K562 (cell line): ENCODE results near the gene MAP3K7. TPM values are rescaled to one million over a fixed set of nuclear protein-coding genes. Genes with fewer than 3 reads are reported as not detected.

Source experiments
- ARID3B ChIP-seq: fragments of 250-450 bp; sonication (Bioruptor Pico); IDR thresholded peaks from 2 replicates; pipeline ENCODE4 v1.4.0; 2020; ENCODE audit warnings: borderline replicate concordance
- ATF1 ChIP-seq, 2 experiments: fragments of 450-650 bp in 1 of 2; IDR thresholded peaks; 2 replicates each; pipeline ENCODE4 v1.6.1; 2016; ENCODE audit warnings: missing compliant biosample characterization in 1 of 2, missing genetic modification characterization in 1 of 2
- BCL6 ChIP-seq: fragments of 250-450 bp; sonication (Bioruptor Pico); IDR thresholded peaks from 2 replicates; pipeline ENCODE4 v1.4.0; 2020
- CTBP1 ChIP-seq: fragments of 450-650 bp; IDR thresholded peaks from 2 replicates; pipeline ENCODE4 v1.6.1; 2016; ENCODE audit warnings: borderline replicate concordance
- E2F1 ChIP-seq: sonication (generic); formaldehyde crosslinking; IDR thresholded peaks from 2 replicates; pipeline ENCODE4 v1.8.1; 2023; ENCODE audit warnings: mild to moderate bottlenecking, missing genetic modification reagents, moderate library complexity
- E2F4 ChIP-seq: sonication (generic); formaldehyde crosslinking; IDR thresholded peaks from 2 replicates; pipeline ENCODE4 v1.8.0; 2022; ENCODE audit warnings: mild to moderate bottlenecking, low read depth, missing genetic modification reagents
- ESRRB ChIP-seq: fragments of 250-450 bp; sonication (Bioruptor Pico); IDR thresholded peaks from 2 replicates; pipeline ENCODE4 v1.5.0; 2020; ENCODE audit warnings: mild to moderate bottlenecking, moderate library complexity, borderline replicate concordance
- FOXA3 ChIP-seq, 2 experiments: fragments of 450-650 bp in 1 of 2; sonication (generic) in 1 of 2; formaldehyde crosslinking; IDR thresholded peaks in 1 of 2; conservative IDR thresholded peaks in 1 of 2; 2 replicates each; pipeline versions ENCODE4 v1.4.0 to v1.8.0; 2020 to 2022; ENCODE audit warnings: mild to moderate bottlenecking in 2 of 2, missing genetic modification reagents in 1 of 2
- HCFC1 ChIP-seq: IDR thresholded peaks from 2 replicates; pipeline ENCODE4 v1.6.1; 2012; ENCODE audit warnings: low read depth, low read length, improper control_type of control experiment
- JUNB ChIP-seq: fragments of 450-650 bp; formaldehyde crosslinking; conservative IDR thresholded peaks from 2 replicates; pipeline ENCODE4 v1.4.0; 2020; ENCODE audit warnings: mild to moderate bottlenecking
- PCBP2 ChIP-seq: fragments of 200-400 bp; formaldehyde crosslinking; IDR thresholded peaks from 2 replicates; pipeline ENCODE4 v1.6.1; 2018; ENCODE audit warnings: low read length, low read depth, mild to moderate bottlenecking, moderate library complexity; ENCODE audit not compliant: poor library complexity, severe bottlenecking
- PHF20 ChIP-seq: fragments of 450-650 bp; IDR thresholded peaks from 2 replicates; pipeline ENCODE4 v1.6.1; 2018; ENCODE audit not compliant: partially characterized antibody
- PHF8 ChIP-seq: fragments of 200-600 bp; sonication (generic); IDR thresholded peaks from 2 replicates; pipeline ENCODE4 v1.6.1; 2012; ENCODE audit warnings: mixed run types, mild to moderate bottlenecking, inconsistent platforms, low read length, moderate library complexity, borderline replicate concordance
- PML ChIP-seq: IDR thresholded peaks from 2 replicates; pipeline ENCODE4 v1.6.1; 2012; ENCODE audit warnings: low read length, inconsistent platforms
- SIRT6 ChIP-seq: IDR thresholded peaks from one replicate; pipeline ENCODE4 v1.6.1; 2012; ENCODE audit warnings: low read depth, mild to moderate bottlenecking, control low read depth, inconsistent platforms, low read length, moderate library complexity
- SPI1 ChIP-seq: IDR thresholded peaks from 2 replicates; pipeline ENCODE4 v1.6.1; 2011; ENCODE audit warnings: low read depth, low read length, control low read depth, borderline replicate concordance
- SREBF2 ChIP-seq: sonication (generic); formaldehyde crosslinking; IDR thresholded peaks from 2 replicates; pipeline ENCODE4 v1.4.0; 2020; ENCODE audit warnings: mild to moderate bottlenecking, missing genetic modification reagents
- TAL1 ChIP-seq: fragments of 450-650 bp; IDR thresholded peaks from 2 replicates; pipeline ENCODE4 v1.6.1; 2016; ENCODE audit warnings: mild to moderate bottlenecking
- ZBTB8A ChIP-seq: fragments of 450-650 bp; IDR thresholded peaks from 2 replicates; pipeline ENCODE4 v1.6.1; 2018; ENCODE audit warnings: mild to moderate bottlenecking, moderate library complexity; ENCODE audit not compliant: partially characterized antibody
- ZNF347 ChIP-seq: fragments of 450-650 bp; formaldehyde crosslinking; IDR thresholded peaks from 2 replicates; pipeline ENCODE4 v1.4.0; 2020; ENCODE audit warnings: low read depth, mild to moderate bottlenecking, moderate library complexity
- ZNF584 ChIP-seq: fragments of 200-800 bp; sonication (Bioruptor generic); IDR thresholded peaks from 2 replicates; pipeline ENCODE4 v1.6.1; 2016; ENCODE audit warnings: low read depth, mild to moderate bottlenecking, missing genetic modification characterization, missing compliant biosample characterization
- ZNF644 ChIP-seq: fragments of 200-800 bp; sonication (Bioruptor generic); IDR thresholded peaks from 2 replicates; pipeline ENCODE4 v1.6.1; 2016; ENCODE audit warnings: low read depth, missing genetic modification characterization, missing compliant biosample characterization
- polyA plus RNA-seq, 8 experiments: library from polyadenylated mRNA; depleted of rRNA in 4 of 8; stranded (reverse) in 5 of 8; unstranded in 3 of 8; fragments of >200 nt; fragmentation: Nextera tagmentation in 2 of 8; fragmentation: Illumina TruSeq in 1 of 8; extraction: Ambion mirVana in 2 of 8; extraction: Trizol in 1 of 8; gene quantifications; 2 replicates each; pipeline versions ENCODE4 v1.2.1 to v1.2.3, GENCODE V29; 2011 to 2014; ENCODE audit warnings: inconsistent platforms in 1 of 8, missing spikeins in 1 of 8
- total RNA-seq, 7 experiments: library from RNA; depleted of rRNA in 6 of 7; stranded (reverse); fragments of >200 nt in 6 of 7; fragmentation: Illumina TruSeq in 2 of 7; extraction: Trizol in 2 of 7; gene quantifications; 2 replicates each; pipeline versions ENCODE4 v1.2.1 to v1.2.3, GENCODE V29; 2011 to 2021; ENCODE audit warnings: low replicate concordance in 1 of 7
- TF ChIP-seq, protein P1 (sequence below): fragments of 250-450 bp; sonication (Bioruptor Pico); IDR thresholded peaks from 2 replicates; pipeline ENCODE4 v1.8.0; 2022; ENCODE audit warnings: inconsistent platforms, mild to moderate bottlenecking, moderate library complexity, borderline replicate concordance

The MAP3K7 gene
- total and polyA plus RNA-seq, 9 of the 15 experiments (the other 6 are each of a cell fraction or from before 2014, with no cell fraction given): 13.4 to 60.9 (median 34.8) TPM

DNA sequence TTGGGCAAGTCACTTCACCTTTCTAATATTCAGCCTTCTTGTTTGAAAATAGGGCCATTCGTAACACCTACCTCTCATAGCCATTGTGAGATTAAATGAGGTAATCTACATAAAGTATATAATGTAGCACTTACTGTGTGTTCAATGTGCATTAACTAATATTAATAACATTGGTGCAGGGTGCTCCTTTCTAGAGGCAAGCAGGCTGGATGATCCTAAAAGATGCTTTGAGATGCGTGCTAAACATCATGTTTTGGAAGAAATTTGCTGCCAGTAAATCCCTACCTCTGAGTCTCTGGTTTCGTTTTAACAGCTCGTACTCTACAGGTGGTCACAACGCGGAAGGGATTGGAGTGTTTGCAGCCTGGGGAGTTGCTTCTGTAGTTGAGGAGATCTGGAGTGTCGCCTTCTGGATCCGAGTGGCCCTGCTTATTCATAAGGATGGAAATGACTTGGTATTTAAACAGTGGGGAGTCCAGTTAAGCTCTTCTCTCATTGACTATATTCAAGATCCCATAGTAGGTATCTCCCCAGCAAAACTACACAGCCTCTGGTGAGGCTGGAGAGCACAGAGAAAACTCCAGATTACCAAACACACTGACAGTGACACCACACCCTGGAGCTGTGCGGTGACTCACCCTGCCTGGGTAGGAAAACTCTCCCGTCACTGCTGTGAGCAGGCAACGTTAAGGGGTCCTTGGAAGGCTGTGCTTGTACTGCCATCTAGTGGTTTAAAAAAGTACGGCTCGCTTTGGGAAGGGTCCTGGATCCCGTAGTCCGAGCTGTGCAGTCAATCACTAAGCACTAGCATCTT is 107.9 kb downstream of the MAP3K7 start (continued):
- TF ChIP-seq E2F4 (CRISPR knock-in tag) (no peak), FOXA3 (CRISPR knock-in tag; conservative IDR thresholded peaks at IDR 0.05 in 1 of 2, IDR thresholded peaks at IDR 0.05 in 1 of 2) (0 out of 4 replicates have a peak, but pooled peaks of 1 of the 2 experiments have one; percentile 27), TAL1 (no peak), SREBF2 (no peak), SIRT6 (no peak), PHF8 (no peak), HCFC1 (0 out of 2 replicates have a peak, but pooled peaks have one; percentile 42), ZBTB8A (no peak), ZNF644 (tag) (no peak), E2F1 (CRISPR knock-in tag) (no peak), BCL6 (CRISPR knock-in tag) (no peak), SPI1 (no peak), ESRRB (CRISPR knock-in tag) (no peak), ZNF584 (no peak), PHF20 (no peak), ATF1 (CRISPR knock-in tag; IDR thresholded peaks at IDR 0.05) (no peak), ATF1 (tag; IDR thresholded peaks at IDR 0.05) (peak; percentile 80), ARID3B (no peak), JUNB (CRISPR knock-in tag) (peak; percentile 81; the same call in 1 of the 2 replicates), PCBP2 (no peak), CTBP1 (peak; percentile 51; the same call in 1 of the 2 replicates), PML (no peak), ZNF347 (CRISPR knock-in tag) (no peak)
- TF ChIP-seq, protein P1, sequence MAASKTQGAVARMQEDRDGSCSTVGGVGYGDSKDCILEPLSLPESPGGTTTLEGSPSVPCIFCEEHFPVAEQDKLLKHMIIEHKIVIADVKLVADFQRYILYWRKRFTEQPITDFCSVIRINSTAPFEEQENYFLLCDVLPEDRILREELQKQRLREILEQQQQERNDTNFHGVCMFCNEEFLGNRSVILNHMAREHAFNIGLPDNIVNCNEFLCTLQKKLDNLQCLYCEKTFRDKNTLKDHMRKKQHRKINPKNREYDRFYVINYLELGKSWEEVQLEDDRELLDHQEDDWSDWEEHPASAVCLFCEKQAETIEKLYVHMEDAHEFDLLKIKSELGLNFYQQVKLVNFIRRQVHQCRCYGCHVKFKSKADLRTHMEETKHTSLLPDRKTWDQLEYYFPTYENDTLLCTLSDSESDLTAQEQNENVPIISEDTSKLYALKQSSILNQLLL: no peak
